ENCODE measurements around the gene NTF3. TPM values are rescaled to one million over a fixed set of nuclear protein-coding genes. Genes with fewer than 3 reads are reported as not detected.

Gene NTF3
- total RNA-seq, 5 donors from 2014 or later (not counting 1 experiment from before 2014, with no cell fraction given): not detected

DNA sequence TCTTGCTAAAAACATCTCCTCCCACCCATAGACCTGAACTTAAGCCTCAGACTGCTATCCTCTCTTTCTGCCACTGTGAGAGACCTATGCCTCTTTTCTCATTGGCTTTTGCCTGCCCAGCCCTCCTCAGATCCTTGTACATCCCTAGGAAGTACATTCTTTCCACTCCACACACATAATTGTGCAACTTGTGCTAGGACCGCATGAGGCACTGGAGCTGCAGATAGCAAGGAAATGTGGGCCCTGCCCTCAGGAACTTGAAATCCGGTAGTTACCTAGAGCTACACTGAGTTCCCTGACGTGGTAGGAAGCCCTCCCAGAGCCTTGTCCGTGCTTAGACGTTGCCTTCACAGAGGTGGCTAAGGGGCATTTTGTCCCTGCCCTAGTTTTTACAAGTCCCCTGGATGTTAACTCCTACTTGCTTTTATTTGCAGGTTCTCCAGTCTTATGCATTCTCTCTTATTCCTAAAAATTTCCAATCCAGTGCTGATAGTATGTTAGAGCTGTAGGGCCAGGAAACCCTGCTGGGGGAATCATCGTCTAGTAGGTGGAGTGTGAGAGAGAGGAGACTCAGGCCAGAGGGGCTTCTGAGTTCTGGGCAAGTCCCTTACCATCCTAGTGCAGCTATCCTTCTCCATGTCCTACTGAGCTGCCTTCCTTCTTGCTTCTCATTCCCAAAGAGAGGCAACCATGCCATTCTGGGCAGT, 41.3 kb downstream of the NTF3 start:
- Mint-ChIP-seq H3K36me3 (no peaks in the 10 kb centered on the region), H3K4me1 (no peaks in the 10 kb centered on the region), H3K27me3 (peaks cover 23 to 24% of the 10 kb centered on the region in 2 donors), H3K4me3 (no peak overlapping the region), H3K9me3 (no peaks in the 10 kb centered on the region), H3K27ac (no peak overlapping the region)
- H3K9me3 ChIP-seq: no peaks in the 10 kb centered on the region
- no peaks in the 10 kb centered on the region for H3K36me3 ChIP-seq (ENCODE audit: control insufficient read depth in 2 of 2, extremely low read depth in 1 of 2, insufficient read depth in 1 of 2, low read length in 1 of 2)
- WGBS (ENCODE audit: insufficient coverage): 77% methylated on average over 3 of the region's 6 CpGs
- DNase-seq: no peak
- ATAC-seq (replicated peaks in 1 of 4): no peak
- H3K4me3 ChIP-seq (ENCODE audit: control insufficient read depth in 1 of 2, extremely low read depth in 1 of 2, low read length in 1 of 2): no peak overlapping the region
- POLR2A ChIA-PET: no interaction called here
- H3K27ac ChIP-seq (ENCODE audit: low read length): no peak overlapping the region
- CTCF ChIA-PET: no interaction called here
- peaks cover 0 to 8% of the 10 kb centered on the region in 2 experiments for H3K27me3 ChIP-seq (replicated peaks in 1 of 2; ENCODE audit: control insufficient read depth in 2 of 2, extremely low read depth in 1 of 2, insufficient read depth in 2 of 2, low read length in 1 of 2)
- no peaks in the 10 kb centered on the region for H3K4me1 ChIP-seq (ENCODE audit: control insufficient read depth in 1 of 2, extremely low read depth in 1 of 2, insufficient read depth in 2 of 2, low read length in 2 of 2)

DNA sequence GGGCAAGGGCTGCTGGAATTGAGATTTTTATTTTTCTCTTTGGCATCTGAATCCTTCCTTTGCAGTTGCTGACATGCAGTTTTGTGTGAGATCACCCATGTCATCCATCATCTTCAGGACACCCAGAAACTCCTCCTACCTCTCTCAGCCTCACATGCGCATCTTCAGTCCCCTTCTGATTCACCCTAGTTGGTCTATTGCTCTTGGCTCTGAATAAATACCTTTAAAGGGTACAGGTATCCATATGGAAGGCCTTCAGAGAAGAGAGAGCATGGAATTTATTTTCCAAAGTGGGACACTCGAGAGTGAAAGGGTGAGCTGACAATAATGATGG, 41.8 kb downstream of the NTF3 start:
- no peak overlapping the region for H3K27ac Mint-ChIP-seq
- Histone ChIP-seq H3K27me3 (replicated peaks in 1 of 2; ENCODE audit: control insufficient read depth in 2 of 2, extremely low read depth in 1 of 2, insufficient read depth in 2 of 2, low read length in 1 of 2) (peaks cover 0 to 10% of the 10 kb centered on the region in 2 experiments), H3K36me3 (ENCODE audit: control insufficient read depth in 2 of 2, extremely low read depth in 1 of 2, insufficient read depth in 1 of 2, low read length in 1 of 2) (no peaks in the 10 kb centered on the region), H3K4me1 (ENCODE audit: control insufficient read depth in 1 of 2, extremely low read depth in 1 of 2, insufficient read depth in 2 of 2, low read length in 2 of 2) (no peaks in the 10 kb centered on the region), H3K9me3 (no peaks in the 10 kb centered on the region), H3K4me3 (ENCODE audit: control insufficient read depth in 1 of 2, extremely low read depth in 1 of 2, low read length in 1 of 2) (no peak overlapping the region), H3K27ac (ENCODE audit: low read length) (no peak overlapping the region)
- ATAC-seq (replicated peaks in 1 of 4) (no peak), DNase-seq (no peak)
- no peaks in the 10 kb centered on the region for H3K4me1 Mint-ChIP-seq
- no peak overlapping the region for H3K4me3 Mint-ChIP-seq
- no peaks in the 10 kb centered on the region for H3K9me3 Mint-ChIP-seq
- WGBS (ENCODE audit: insufficient coverage): 83% methylated on average over 1 of the region's 2 CpGs
- H3K36me3 Mint-ChIP-seq: no peaks in the 10 kb centered on the region
- H3K27me3 Mint-ChIP-seq: peaks cover 23 to 25% of the 10 kb centered on the region in 2 donors
- POLR2A ChIA-PET: no interaction called here
- CTCF ChIA-PET: no interaction called here

DNA sequence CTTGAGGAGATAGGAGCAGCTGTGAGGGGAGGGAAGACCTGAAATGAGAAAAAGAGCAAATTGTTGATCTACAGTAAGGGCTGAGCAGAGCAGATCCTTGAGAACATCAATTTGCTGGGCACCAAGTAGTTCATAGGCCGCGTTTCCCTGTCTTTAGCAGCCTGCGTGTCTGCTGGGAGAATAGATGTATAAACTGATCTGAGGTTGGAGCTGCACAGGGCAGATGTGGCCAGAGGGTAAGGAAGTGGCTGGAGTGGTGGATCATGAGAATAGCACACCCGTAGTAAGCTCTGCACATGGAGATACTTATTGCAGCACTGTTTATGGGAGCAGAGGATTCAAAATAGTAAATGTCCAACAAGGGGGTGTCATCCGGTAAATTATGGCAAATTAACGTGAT, 44.4 kb downstream of the NTF3 start:
- no peak overlapping the region for H3K4me3 Mint-ChIP-seq
- no peaks in the 10 kb centered on the region for H3K9me3 Mint-ChIP-seq
- Histone ChIP-seq H3K4me3 (ENCODE audit: control insufficient read depth in 1 of 2, extremely low read depth in 1 of 2, low read length in 1 of 2) (no peak overlapping the region), H3K27ac (ENCODE audit: low read length) (no peak overlapping the region), H3K27me3 (replicated peaks in 1 of 2; ENCODE audit: control insufficient read depth in 2 of 2, extremely low read depth in 1 of 2, insufficient read depth in 2 of 2, low read length in 1 of 2) (peaks cover 0 to 10% of the 10 kb centered on the region in 2 experiments), H3K4me1 (ENCODE audit: control insufficient read depth in 1 of 2, extremely low read depth in 1 of 2, insufficient read depth in 2 of 2, low read length in 2 of 2) (no peaks in the 10 kb centered on the region), H3K9me3 (no peaks in the 10 kb centered on the region), H3K36me3 (ENCODE audit: control insufficient read depth in 2 of 2, extremely low read depth in 1 of 2, insufficient read depth in 1 of 2, low read length in 1 of 2) (no peaks in the 10 kb centered on the region)
- no peak overlapping the region for H3K27ac Mint-ChIP-seq
- H3K27me3 Mint-ChIP-seq: peaks cover 17 to 24% of the 10 kb centered on the region in 2 donors
- H3K36me3 Mint-ChIP-seq: no peaks in the 10 kb centered on the region
- 95% methylated on average over 4 of the region's 6 CpGs for WGBS (ENCODE audit: insufficient coverage)
- CTCF ChIA-PET: no interaction called here
- no peak for DNase-seq
- POLR2A ChIA-PET: no interaction called here
- no peaks in the 10 kb centered on the region for H3K4me1 Mint-ChIP-seq
- ATAC-seq (replicated peaks in 1 of 4): no peak

DNA sequence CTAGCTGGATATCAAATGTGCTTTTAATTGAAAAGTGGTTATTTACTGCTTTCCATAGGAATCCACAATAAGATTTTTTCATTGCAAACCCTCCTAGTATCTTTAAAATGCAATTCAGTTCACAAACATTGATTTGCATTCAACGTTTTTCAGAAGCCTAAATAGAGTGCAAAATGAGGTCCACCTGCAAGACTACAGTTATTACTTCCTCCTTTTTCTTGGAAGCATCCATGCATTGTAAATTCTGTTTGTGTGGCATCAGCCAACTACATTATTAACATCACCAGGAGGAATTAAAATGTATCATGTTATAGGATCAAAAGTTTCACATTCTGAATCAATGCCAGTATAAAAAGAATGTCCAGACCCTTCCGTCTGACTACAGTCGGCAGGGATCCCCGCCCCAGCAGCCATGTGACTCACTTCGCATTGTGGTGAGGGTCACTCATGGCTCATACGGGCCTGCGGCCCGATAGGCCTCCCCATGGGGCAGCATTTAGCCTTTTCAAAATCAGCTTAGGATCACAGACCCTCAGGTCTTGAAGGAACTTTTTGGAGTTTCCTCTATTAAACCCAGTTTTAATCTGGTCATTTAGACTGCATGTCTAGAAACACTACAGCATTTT, 46.3 kb downstream of the NTF3 start:
- CTCF ChIA-PET: no interaction called here
- peaks cover 0 to 6% of the 10 kb centered on the region in 2 experiments for H3K27me3 ChIP-seq (replicated peaks in 1 of 2; ENCODE audit: control insufficient read depth in 2 of 2, extremely low read depth in 1 of 2, insufficient read depth in 2 of 2, low read length in 1 of 2)
- H3K4me3 Mint-ChIP-seq: no peak overlapping the region

DNA sequence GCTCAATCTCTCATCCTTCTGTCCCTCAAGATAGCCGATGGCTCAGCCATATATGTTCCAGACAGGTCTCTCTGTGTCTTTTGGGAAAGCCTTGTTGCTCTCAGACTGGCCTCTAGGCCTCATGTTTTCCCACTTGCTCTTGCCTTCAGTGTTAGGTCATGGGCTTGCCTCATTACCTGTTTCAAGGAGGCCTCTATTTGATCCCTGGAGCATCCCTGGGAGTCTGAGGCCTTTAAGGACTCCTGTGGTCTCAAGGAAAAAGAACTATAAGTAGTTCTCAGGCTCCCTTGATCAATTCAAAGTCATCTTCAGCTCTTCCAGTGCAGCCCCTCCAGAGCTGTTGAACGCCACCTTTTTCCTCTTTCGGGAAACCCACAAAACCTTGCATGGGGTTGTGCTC, 47.9 kb downstream of the NTF3 start:
- H3K36me3 Mint-ChIP-seq: no peaks in the 10 kb centered on the region
- H3K4me1 ChIP-seq (ENCODE audit: control insufficient read depth in 1 of 2, extremely low read depth in 1 of 2, insufficient read depth in 2 of 2, low read length in 2 of 2): no peaks in the 10 kb centered on the region
- ChIA-PET POLR2A (no interaction called here), CTCF (no interaction called here)
- H3K4me1 Mint-ChIP-seq: no peaks in the 10 kb centered on the region
- WGBS (ENCODE audit: insufficient coverage): no CpG with 5 or more reads among the region's 3 CpGs
- peaks cover 3 to 8% of the 10 kb centered on the region in 2 donors for H3K27me3 Mint-ChIP-seq
- no peak overlapping the region for H3K4me3 ChIP-seq (ENCODE audit: control insufficient read depth in 1 of 2, extremely low read depth in 1 of 2, low read length in 1 of 2)
- no peak overlapping the region for H3K27ac ChIP-seq (ENCODE audit: low read length)
- DNase-seq (no peak), ATAC-seq (replicated peaks in 1 of 4) (no peak)
- H3K27me3 ChIP-seq (replicated peaks in 1 of 2; ENCODE audit: control insufficient read depth in 2 of 2, extremely low read depth in 1 of 2, insufficient read depth in 2 of 2, low read length in 1 of 2): peaks cover 0 to 6% of the 10 kb centered on the region in 2 experiments
- no peaks in the 10 kb centered on the region for H3K36me3 ChIP-seq (ENCODE audit: control insufficient read depth in 2 of 2, extremely low read depth in 1 of 2, insufficient read depth in 1 of 2, low read length in 1 of 2)
- H3K9me3 Mint-ChIP-seq: no peaks in the 10 kb centered on the region
- H3K4me3 Mint-ChIP-seq: no peak overlapping the region
- no peaks in the 10 kb centered on the region for H3K9me3 ChIP-seq
- no peak overlapping the region for H3K27ac Mint-ChIP-seq

More for the DNA sequence above, 46.3 kb downstream of the NTF3 start:
- 90% methylated on average over 7 of the region's 8 CpGs for WGBS (ENCODE audit: insufficient coverage)
- no peaks in the 10 kb centered on the region for H3K9me3 Mint-ChIP-seq
- DNase-seq: no peak
- POLR2A ChIA-PET: no interaction called here
- peaks cover 12 to 20% of the 10 kb centered on the region in 2 donors for H3K27me3 Mint-ChIP-seq
- H3K27ac Mint-ChIP-seq: no peak overlapping the region
- Histone ChIP-seq H3K9me3 (no peaks in the 10 kb centered on the region), H3K36me3 (ENCODE audit: control insufficient read depth in 2 of 2, extremely low read depth in 1 of 2, insufficient read depth in 1 of 2, low read length in 1 of 2) (no peaks in the 10 kb centered on the region), H3K4me3 (ENCODE audit: control insufficient read depth in 1 of 2, extremely low read depth in 1 of 2, low read length in 1 of 2) (no peak overlapping the region), H3K4me1 (ENCODE audit: control insufficient read depth in 1 of 2, extremely low read depth in 1 of 2, insufficient read depth in 2 of 2, low read length in 2 of 2) (no peaks in the 10 kb centered on the region), H3K27ac (ENCODE audit: low read length) (no peak overlapping the region)
- no peaks in the 10 kb centered on the region for H3K4me1 Mint-ChIP-seq
- ATAC-seq (replicated peaks in 1 of 4): no peak
- H3K36me3 Mint-ChIP-seq: no peaks in the 10 kb centered on the region

DNA sequence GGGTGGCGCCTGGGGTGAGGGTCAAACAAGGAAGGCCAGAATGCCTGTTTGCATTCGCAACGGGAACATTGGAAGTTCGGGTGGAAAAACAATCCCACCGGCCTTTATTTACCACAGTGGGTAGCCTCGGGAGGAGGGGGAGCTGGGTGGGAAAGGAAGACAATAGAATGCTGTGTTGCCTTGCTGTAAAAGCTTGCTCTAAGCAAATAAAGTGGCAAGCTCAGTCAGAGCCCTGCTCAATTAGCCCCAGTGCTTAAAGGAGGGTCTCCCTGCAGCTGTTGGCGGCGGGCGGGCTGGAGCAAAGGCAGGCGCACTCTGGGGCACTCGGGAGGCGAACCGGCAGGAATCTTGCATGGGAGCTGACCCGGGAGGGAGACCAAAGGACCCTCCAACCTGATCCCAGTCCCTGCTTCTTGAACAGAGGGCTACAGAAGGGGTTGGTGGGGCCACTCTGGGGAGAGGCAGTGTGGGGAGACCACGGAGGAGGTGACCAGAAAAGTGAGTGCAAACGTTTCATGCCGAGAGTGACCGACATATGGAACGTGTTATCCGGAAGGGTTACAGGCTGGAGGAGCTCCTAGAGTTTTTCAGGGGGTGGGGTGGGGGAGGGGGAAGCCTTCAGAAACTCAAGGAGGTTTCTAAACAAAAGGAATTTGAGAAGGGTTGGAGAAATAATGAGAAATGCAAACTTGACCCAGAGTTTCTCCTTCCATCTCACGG, 48.5 kb downstream of the NTF3 start:
- Histone ChIP-seq H3K4me3 (ENCODE audit: control insufficient read depth in 1 of 2, extremely low read depth in 1 of 2, low read length in 1 of 2) (no peak overlapping the region), H3K27ac (ENCODE audit: low read length) (no peak overlapping the region), H3K9me3 (no peaks in the 10 kb centered on the region), H3K27me3 (replicated peaks in 1 of 2; ENCODE audit: control insufficient read depth in 2 of 2, extremely low read depth in 1 of 2, insufficient read depth in 2 of 2, low read length in 1 of 2) (peaks cover 0 to 6% of the 10 kb centered on the region in 2 experiments), H3K4me1 (ENCODE audit: control insufficient read depth in 1 of 2, extremely low read depth in 1 of 2, insufficient read depth in 2 of 2, low read length in 2 of 2) (no peaks in the 10 kb centered on the region), H3K36me3 (ENCODE audit: control insufficient read depth in 2 of 2, extremely low read depth in 1 of 2, insufficient read depth in 1 of 2, low read length in 1 of 2) (no peaks in the 10 kb centered on the region)
- 72% methylated on average over 14 of the region's 21 CpGs for WGBS (ENCODE audit: insufficient coverage)
- DNase-seq (no peak), ATAC-seq (replicated peaks in 1 of 4) (no peak)
- no peaks in the 10 kb centered on the region for H3K9me3 Mint-ChIP-seq
- POLR2A ChIA-PET: no interaction called here
- no peak overlapping the region for H3K4me3 Mint-ChIP-seq
- H3K27me3 Mint-ChIP-seq: peaks cover 0 to 4% of the 10 kb centered on the region in 2 donors
- H3K27ac Mint-ChIP-seq: no peak overlapping the region
- CTCF ChIA-PET: no interaction called here
- no peaks in the 10 kb centered on the region for H3K4me1 Mint-ChIP-seq
- no peaks in the 10 kb centered on the region for H3K36me3 Mint-ChIP-seq

All from T-cell (primary cell).